Vagina (tissue), 2 donors: ENCODE results near the gene PDHX. TPM values are rescaled to one million over a fixed set of nuclear protein-coding genes. Genes with fewer than 3 reads are reported as not detected.
"Not testable (repeated sequence)": the region's sequence is repeated elsewhere in the genome, so short reads cannot be mapped to it uniquely, and the experiment has no call there.

Experiments used
- DNase-seq, 2 donors: peaks; one replicate each; pipeline ENCODE4 v3.0.0-alpha.2; 2017; ENCODE audit errors: extremely low spot score in 2 of 2
- H3K27ac ChIP-seq: fragments of 200-600 bp; sonication (generic); one replicate; pipeline ENCODE4 v1.5.1; 2019
- H3K27me3 ChIP-seq: fragments of 200-600 bp; sonication (generic); one replicate; pipeline ENCODE4 v1.5.1; 2019
- H3K36me3 ChIP-seq, 2 donors: fragments of 200-600 bp; sonication (generic); one replicate each; pipeline ENCODE4 v1.5.1; 2017 to 2019
- H3K4me1 ChIP-seq: fragments of 200-600 bp; sonication (generic); one replicate; pipeline ENCODE4 v1.5.1; 2019
- H3K4me3 ChIP-seq, 2 donors: fragments of 200-600 bp; sonication (generic); 1 replicate in 1 of 2; 2 replicates in 1 of 2; pipeline ENCODE4 v1.5.1; 2016 to 2019
- H3K9me3 ChIP-seq: fragments of 200-600 bp; sonication (generic); one replicate; pipeline ENCODE4 v1.5.1; 2019
- CTCF ChIP-seq, 3 experiments: fragments of 450-650 bp in 2 of 3; fragments of 200-600 bp in 1 of 3; sonication (generic) in 1 of 3; IDR thresholded peaks; one replicate each; pipeline ENCODE4 v1.5.1; 2017 to 2019; ENCODE audit warnings: antibody characterized with exemption in 3 of 3, mild to moderate bottlenecking in 2 of 3, moderate library complexity in 2 of 3
- POLR2A ChIP-seq, 2 donors: fragments of 450-650 bp; IDR thresholded peaks; one replicate each; pipeline ENCODE4 v1.6.1; 2017; ENCODE audit warnings: antibody characterized with exemption in 2 of 2, mild to moderate bottlenecking in 2 of 2, moderate library complexity in 2 of 2
- POLR2AphosphoS5 ChIP-seq, 2 donors: sonication (generic); formaldehyde crosslinking; IDR thresholded peaks; one replicate each; pipeline ENCODE4 v1.9.0; 2017; ENCODE audit warnings: antibody characterized with exemption in 2 of 2, mild to moderate bottlenecking in 2 of 2, low read depth in 1 of 2; ENCODE audit not compliant: insufficient read depth in 1 of 2
- intact Hi-C: fragments of 100-400 bp; cut with DNase I; formaldehyde crosslinking; loops from one replicate; pipeline ENCODE4 v1.15.1; 2023
- total RNA-seq: library from RNA; depleted of rRNA; stranded (reverse); fragments of >200 nt; gene quantifications from one replicate; pipeline ENCODE4 v1.2.3, GENCODE V29; 2016

PDHX gene
- total RNA-seq, 1 donor from 2014 or later: 15.0 TPM

- Histone ChIP-seq H3K27ac (no peak overlapping the region), H3K4me3 (no peak overlapping the region), H3K4me1 (peaks cover 28% of the 10 kb centered on the region), H3K36me3 (no peaks in the 10 kb centered on the region), H3K9me3 (no peaks in the 10 kb centered on the region), H3K27me3 (no peaks in the 10 kb centered on the region)
- intact Hi-C loops: no loop called here
- TF ChIP-seq POLR2AphosphoS5 (IDR thresholded peaks at IDR 0.05; ENCODE audit: insufficient read depth in 1 of 2, low read depth in 1 of 2): no peak
- no peak for TF ChIP-seq CTCF (IDR thresholded peaks at IDR 0.05)
- no peak for DNase-seq
Observed at GRCh38 chr11:35015621-35016387, 99.4 kb downstream of the PDHX start.

DNA sequence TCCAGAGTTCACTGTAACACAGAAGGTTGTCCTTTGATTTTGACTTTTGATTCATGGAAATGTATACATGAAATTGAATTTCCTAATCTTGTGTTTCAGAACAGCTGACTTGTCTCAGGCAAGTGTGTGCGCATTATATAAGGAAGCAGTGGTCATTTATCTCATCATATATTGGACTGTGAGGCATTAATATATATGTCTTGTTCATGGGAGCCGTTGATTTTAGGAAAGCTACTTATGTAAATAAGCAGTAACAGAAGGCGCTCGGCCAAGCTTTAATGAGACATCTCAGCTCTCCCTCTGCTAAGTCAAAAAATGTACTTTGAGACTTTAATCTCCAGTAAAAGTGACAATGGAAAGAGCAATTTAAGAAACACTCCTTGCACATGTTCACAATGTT, 100.5 kb downstream of the PDHX start:
- H3K4me1 ChIP-seq: peaks cover 24% of the 10 kb centered on the region
- H3K9me3 ChIP-seq: no peaks in the 10 kb centered on the region
- H3K27me3 ChIP-seq: no peaks in the 10 kb centered on the region
- H3K36me3 ChIP-seq: no peaks in the 10 kb centered on the region
- no peak overlapping the region for H3K4me3 ChIP-seq
- H3K27ac ChIP-seq: no peak overlapping the region
- intact Hi-C loops: no loop called here
- TF ChIP-seq POLR2AphosphoS5 (IDR thresholded peaks at IDR 0.05; ENCODE audit: insufficient read depth in 1 of 2, low read depth in 1 of 2) (no peak), POLR2A (IDR thresholded peaks at IDR 0.05) (no peak), CTCF (IDR thresholded peaks at IDR 0.05) (no peak)
- no peak for DNase-seq

DNA sequence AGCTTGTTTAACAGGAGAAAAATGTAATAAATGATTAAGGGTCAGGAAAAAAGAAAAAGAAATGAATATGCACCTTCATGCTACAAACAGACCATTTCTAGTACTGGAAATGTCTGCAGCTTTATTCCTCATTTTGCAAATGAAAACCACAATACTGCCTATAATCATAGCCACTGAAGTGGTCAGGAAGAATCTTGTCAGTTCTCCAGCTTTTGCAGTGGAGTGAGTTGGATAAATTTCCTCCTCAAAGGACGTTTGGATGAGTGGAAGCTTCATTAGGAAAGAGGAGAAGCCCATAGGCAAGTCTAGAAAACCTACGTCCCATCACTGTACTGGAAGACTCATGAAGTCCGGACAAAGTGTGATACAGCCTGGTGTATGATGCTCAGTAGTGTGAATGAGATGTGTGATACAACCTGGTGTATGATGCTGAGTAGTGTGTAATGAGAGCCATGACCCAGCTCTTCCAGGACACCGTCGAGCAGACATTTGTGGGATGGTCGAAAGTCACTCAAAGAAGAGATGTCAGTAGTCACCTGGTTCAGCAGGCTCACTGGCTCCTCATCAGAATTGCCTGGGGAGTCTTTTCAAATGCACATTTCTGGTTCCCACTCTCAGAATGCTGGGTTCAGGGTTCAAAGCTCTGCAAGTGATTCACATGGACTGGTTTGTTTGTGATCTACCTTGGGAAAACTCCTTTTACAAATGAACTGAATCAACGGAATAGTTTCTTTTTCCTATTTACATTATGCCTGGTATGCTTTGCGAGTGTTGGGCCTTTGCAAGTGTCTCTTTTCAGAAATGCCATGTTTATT, 101.3 kb downstream of the PDHX start:
- no peak for DNase-seq
- no peaks in the 10 kb centered on the region for H3K9me3 ChIP-seq
- H3K4me3 ChIP-seq: no peak overlapping the region
- intact Hi-C loops: no loop called here
- peaks cover 18% of the 10 kb centered on the region for H3K4me1 ChIP-seq
- TF ChIP-seq CTCF (IDR thresholded peaks at IDR 0.05) (no peak), POLR2AphosphoS5 (IDR thresholded peaks at IDR 0.05; ENCODE audit: insufficient read depth in 1 of 2, low read depth in 1 of 2) (no peak), POLR2A (IDR thresholded peaks at IDR 0.05) (no peak)
- H3K36me3 ChIP-seq: no peaks in the 10 kb centered on the region
- no peaks in the 10 kb centered on the region for H3K27me3 ChIP-seq
- H3K27ac ChIP-seq: no peak overlapping the region

DNA sequence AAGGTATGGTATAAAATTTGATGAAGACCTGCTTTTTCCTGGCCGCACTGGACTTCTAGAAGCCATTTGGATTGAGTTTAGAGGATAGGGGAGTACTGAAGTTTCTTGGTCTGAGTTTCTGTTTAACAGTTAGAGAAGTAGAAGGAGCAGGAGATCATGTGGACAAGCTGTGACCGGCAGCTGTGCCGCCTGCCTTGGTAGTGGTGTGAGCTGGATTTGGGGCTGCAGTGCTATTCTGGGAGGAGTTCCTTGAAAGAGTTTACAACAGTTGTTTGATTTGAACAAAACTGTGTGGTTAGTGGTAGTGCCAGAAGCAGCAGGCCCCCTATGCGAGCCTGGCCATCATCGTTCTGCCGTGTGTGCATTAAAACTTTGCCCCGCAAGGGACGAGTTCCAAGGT, 105.2 kb downstream of the PDHX start:
- DNase-seq: no peak
- H3K36me3 ChIP-seq: no peaks in the 10 kb centered on the region
- no peaks in the 10 kb centered on the region for H3K4me1 ChIP-seq
- H3K9me3 ChIP-seq: no peaks in the 10 kb centered on the region
- no peak for TF ChIP-seq CTCF (IDR thresholded peaks at IDR 0.05)
- no peak for TF ChIP-seq POLR2A (IDR thresholded peaks at IDR 0.05)
- TF ChIP-seq POLR2AphosphoS5 (IDR thresholded peaks at IDR 0.05; ENCODE audit: insufficient read depth in 1 of 2, low read depth in 1 of 2): no peak
- H3K4me3 ChIP-seq: no peak overlapping the region
- H3K27ac ChIP-seq: no peak overlapping the region
- intact Hi-C loops: no loop called here
- no peaks in the 10 kb centered on the region for H3K27me3 ChIP-seq

DNA sequence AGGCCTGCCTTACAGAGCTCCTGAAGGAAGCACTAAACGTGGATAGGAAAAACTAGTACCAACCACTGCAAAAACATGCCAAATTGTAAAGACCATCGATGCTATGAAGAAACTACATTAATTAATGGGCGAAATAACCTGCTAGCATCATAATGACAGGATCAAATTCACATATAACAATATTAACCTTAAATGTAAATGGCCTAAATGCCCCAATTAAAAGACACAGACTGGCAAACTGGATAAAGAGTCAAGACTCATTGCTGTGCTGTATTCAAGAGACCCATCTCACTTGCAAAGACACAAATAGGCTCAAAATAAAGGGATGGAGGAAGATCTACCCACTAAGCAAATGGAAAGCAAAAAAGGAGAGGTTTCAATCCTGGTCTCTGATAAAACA, 107.5 kb downstream of the PDHX start:
- H3K4me1 ChIP-seq, H3K27me3 ChIP-seq, H3K36me3 ChIP-seq, intact Hi-C loops, H3K4me3 ChIP-seq, H3K27ac ChIP-seq, H3K9me3 ChIP-seq, DNase-seq: not testable (repeated sequence)

DNA sequence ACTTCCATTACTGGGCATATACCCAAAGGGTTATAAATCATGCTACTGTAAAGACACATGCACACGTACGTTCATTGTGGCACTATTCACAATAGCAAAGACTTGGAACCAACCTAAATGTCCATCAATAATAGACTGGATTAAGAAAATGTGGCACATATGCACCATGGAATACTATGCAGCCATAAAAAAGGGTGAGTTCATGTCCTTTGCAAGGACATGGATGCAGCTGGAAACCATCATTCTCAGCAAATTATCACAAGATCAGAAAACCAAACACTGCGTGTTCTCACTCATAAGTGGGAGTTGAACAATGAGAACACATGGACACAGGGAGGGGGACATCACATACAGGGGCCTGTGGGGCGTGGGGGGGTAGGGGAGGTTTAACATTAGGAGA, 111.6 kb downstream of the PDHX start:
- intact Hi-C loops, H3K9me3 ChIP-seq, H3K27ac ChIP-seq, H3K36me3 ChIP-seq, H3K27me3 ChIP-seq, H3K4me3 ChIP-seq, DNase-seq: not testable (repeated sequence)
- peaks cover 20% of the 10 kb centered on the region for H3K4me1 ChIP-seq
